Breast epithelium (tissue), 3 donors: Measurements from ENCODE around the gene GNG7.

Source experiments
- CTCF ChIP-seq, 3 donors: fragments of 450-650 bp; IDR thresholded peaks; one replicate each; pipeline ENCODE4 v1.5.1; 2016 to 2017; ENCODE audit warnings: antibody characterized with exemption in 3 of 3, mild to moderate bottlenecking in 3 of 3, moderate library complexity in 3 of 3
- POLR2A ChIP-seq: fragments of 450-650 bp; IDR thresholded peaks from one replicate; pipeline ENCODE4 v1.6.1; 2016; ENCODE audit warnings: antibody characterized with exemption, mild to moderate bottlenecking, moderate library complexity

DNA sequence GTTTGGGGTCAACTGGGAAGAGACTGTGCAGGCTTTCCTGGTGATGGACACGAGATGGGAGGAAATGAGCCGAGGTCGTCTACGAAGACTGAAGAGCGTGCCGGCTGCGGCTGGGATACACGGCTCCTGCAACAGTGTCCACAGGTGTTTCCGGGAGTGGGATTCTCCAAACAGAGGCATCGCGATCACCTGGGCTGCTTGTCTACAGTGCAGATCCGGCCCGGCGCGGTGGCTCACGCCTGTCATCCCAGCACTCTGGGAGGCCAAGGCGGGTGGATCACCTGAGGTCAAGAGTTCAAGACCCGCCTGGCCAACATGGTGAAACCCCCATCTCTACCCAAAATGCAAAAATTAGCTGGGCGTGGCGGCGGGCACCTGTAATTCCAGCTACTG lies 48.9 kb upstream of the GNG7 start:
- TF ChIP-seq CTCF (IDR thresholded peaks at IDR 0.05) (no peak), POLR2A (no peak)
